H1 (cell line): Measurements from ENCODE around the gene YAP1.

Source experiments
- EZH2 ChIP-seq: fragments of 200-600 bp; sonication (generic); IDR thresholded peaks from 2 replicates; pipeline ENCODE4 v1.7.1; 2012; ENCODE audit warnings: low read depth, mild to moderate bottlenecking, moderate library complexity, low read length, inconsistent platforms; ENCODE audit not compliant: severe bottlenecking
- JUN ChIP-seq: IDR thresholded peaks from 2 replicates; pipeline ENCODE4 v1.6.1; 2011; ENCODE audit warnings: low read depth, mild to moderate bottlenecking, improper control_type of control experiment, low read length
- POLR2A ChIP-seq, 2 experiments: IDR thresholded peaks; 1 replicate in 1 of 2; 2 replicates in 1 of 2; pipeline ENCODE4 v1.6.1; 2011; ENCODE audit warnings: low read depth in 2 of 2, low read length in 2 of 2, mild to moderate bottlenecking in 2 of 2; ENCODE audit errors: control extremely low read depth in 1 of 2
- SIN3A ChIP-seq, 2 experiments: IDR thresholded peaks in 1 of 2; conservative IDR thresholded peaks in 1 of 2; 2 replicates each; pipeline ENCODE4 v1.6.1; 2011 to 2012; ENCODE audit warnings: low read length in 2 of 2, improper control_type of control experiment in 1 of 2, low read depth in 1 of 2, mild to moderate bottlenecking in 1 of 2
- SP2 ChIP-seq: IDR thresholded peaks from 2 replicates; pipeline ENCODE4 v1.6.1; 2012; ENCODE audit warnings: mild to moderate bottlenecking, low read length, inconsistent platforms
- TAF1 ChIP-seq: IDR thresholded peaks from 2 replicates; pipeline ENCODE4 v1.6.1; 2011; ENCODE audit warnings: mild to moderate bottlenecking, low read depth, low read length
- TF ChIP-seq, protein P1 (sequence below): IDR thresholded peaks from 2 replicates; pipeline ENCODE4 v1.6.1; 2011; ENCODE audit warnings: low read depth, mild to moderate bottlenecking, low read length; ENCODE audit not compliant: insufficient read depth
- TF ChIP-seq, protein P2 (sequence below), 3 experiments: IDR thresholded peaks; 1 replicate in 2 of 3; 2 replicates in 1 of 3; pipeline versions ENCODE4 v1.5.1 to v1.6.1; 2011; ENCODE audit warnings: low read length in 3 of 3, mild to moderate bottlenecking in 3 of 3, inconsistent platforms in 2 of 3, low read depth in 1 of 3, moderate library complexity in 1 of 3; ENCODE audit not compliant: insufficient read depth in 1 of 3; ENCODE audit errors: control extremely low read depth in 1 of 3

DNA sequence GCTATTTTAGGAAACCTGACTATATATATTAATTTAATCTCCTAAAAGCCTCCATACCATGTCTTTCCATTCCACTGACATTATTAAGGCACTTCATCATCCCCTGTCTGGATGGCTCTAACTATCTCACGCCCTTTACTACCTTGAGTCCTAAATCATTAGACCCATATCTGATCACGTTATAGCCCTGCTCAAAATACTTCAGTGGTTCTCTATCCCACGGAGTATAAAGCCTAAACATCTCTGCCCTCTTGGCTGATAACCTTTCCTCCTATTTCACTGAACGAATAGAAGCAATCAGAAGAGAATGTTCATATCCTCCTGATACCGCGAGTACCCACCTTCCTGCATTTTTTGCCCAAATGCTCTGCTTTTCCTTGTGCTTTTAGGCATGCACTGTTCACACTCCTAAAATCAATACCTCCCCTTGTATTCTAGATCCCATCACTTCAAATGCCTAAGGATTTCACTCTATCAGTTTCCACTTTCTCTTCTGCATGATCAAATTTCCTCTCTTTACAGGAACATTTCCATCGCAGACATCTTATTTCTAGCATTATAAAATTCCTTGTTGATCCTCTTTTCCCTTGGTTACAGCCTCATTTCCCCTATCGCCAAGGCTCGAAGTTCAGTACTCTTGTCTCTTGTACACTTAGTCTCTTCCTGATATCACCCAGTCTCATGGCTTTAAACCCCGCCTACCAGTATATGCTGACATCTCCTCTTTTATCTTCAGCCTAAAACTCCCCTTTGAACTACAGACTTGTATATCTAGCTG lies 162.0 kb downstream of the YAP1 start:
- TF ChIP-seq SP2 (no peak), EZH2 (no peak), TAF1 (no peak), SIN3A (conservative IDR thresholded peaks at IDR 0.05 in 1 of 2, IDR thresholded peaks at IDR 0.05 in 1 of 2; ENCODE audit: low read depth in 1 of 2, low read length in 2 of 2) (no peak), JUN (no peak), POLR2A (IDR thresholded peaks at IDR 0.05; ENCODE audit: control extremely low read depth in 1 of 2, low read depth in 2 of 2, low read length in 2 of 2) (no peak)
- TF ChIP-seq, protein P1, sequence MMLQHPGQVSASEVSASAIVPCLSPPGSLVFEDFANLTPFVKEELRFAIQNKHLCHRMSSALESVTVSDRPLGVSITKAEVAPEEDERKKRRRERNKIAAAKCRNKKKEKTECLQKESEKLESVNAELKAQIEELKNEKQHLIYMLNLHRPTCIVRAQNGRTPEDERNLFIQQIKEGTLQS: no peak
- TF ChIP-seq, protein P2, sequence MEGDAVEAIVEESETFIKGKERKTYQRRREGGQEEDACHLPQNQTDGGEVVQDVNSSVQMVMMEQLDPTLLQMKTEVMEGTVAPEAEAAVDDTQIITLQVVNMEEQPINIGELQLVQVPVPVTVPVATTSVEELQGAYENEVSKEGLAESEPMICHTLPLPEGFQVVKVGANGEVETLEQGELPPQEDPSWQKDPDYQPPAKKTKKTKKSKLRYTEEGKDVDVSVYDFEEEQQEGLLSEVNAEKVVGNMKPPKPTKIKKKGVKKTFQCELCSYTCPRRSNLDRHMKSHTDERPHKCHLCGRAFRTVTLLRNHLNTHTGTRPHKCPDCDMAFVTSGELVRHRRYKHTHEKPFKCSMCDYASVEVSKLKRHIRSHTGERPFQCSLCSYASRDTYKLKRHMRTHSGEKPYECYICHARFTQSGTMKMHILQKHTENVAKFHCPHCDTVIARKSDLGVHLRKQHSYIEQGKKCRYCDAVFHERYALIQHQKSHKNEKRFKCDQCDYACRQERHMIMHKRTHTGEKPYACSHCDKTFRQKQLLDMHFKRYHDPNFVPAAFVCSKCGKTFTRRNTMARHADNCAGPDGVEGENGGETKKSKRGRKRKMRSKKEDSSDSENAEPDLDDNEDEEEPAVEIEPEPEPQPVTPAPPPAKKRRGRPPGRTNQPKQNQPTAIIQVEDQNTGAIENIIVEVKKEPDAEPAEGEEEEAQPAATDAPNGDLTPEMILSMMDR (IDR thresholded peaks at IDR 0.05; ENCODE audit: control extremely low read depth in 1 of 3, insufficient read depth in 1 of 3, low read depth in 1 of 3, low read length in 3 of 3): no peak
